ENCODE results near the gene NUDT17.

The NUDT17 gene

DNA sequence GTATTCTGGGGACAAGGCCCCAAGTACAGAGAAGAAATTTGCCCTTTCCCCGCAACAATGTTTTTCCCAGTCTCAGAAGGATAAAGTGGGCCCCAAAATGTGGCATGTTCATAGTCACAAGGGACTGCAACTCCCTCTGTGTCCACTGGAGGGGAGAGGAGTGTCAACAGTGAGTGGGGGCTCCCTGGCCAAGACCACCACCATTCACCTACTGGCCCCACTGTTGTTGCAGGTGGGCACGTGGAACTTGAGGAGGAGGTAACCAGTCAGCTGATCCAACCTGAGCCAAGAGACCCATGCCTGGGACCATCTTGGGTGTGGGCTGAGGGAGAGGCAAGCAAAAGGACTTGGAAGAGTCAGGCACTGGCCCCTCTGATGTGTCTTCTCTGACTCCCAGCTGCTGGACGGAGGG lies 777 bp downstream of the NUDT17 start:
- no peak for DNase-seq (ENCODE audit: low read depth in 1 of 2, low spot score in 1 of 2)

DNA sequence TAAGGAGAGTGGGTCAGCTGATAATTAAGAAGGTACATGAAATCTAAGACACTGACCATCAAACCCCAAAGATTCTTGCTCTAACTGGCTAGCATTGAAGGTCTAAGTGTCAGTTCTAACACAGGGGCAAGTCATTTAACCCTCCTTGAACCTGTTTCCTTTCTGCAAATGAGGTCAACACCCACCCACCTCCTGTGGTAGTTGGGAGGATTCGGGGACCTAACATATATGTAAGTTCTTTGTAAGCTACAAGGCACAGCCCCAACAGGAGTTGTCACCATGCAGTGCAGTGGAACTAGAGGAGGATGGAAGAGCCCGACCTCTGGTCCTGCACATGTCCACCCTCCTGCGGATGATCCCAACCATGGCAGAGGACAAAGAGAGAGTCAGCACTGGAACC lies 2.4 kb downstream of the NUDT17 start:
- no peak for DNase-seq (ENCODE audit: low read depth in 1 of 2, low spot score in 1 of 2)

DNA sequence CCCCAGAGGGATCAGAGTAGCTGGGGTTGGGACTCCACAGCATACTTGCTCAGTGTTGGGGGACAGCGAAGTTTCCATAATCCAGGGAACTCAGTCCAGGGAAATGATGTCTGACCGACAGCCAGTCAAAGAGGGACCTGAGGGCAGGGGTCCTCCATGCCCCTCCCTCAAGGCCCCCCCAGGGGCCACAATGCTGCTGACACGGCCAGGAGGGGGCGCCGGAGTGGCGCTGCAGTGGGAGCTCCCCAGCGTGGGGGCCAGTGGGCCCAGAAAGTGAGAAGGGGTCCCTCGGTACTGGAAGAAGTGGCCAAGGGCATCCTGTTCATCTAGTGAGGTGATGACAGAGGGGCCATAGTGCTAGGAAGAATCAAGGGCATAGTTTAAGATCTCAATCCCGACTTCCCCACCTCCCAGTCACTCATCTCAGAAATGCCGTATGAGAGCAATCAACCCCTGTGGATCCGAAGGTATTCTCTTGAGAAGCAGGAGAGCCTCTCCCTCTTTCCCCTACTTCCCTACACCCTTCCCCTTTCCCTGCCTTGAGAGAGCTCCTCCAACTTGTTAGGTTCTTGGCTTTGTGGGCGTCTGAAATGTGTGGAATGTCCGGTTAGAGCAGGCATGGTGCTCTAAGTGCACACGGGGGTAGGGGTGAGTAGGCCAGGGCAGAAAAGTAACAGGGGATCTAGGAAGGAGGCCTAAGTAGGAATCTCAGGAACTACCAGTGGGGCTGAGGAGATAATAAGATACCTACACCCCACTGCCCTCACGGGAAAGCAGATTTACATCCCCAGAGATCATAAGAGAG lies 4.1 kb downstream of the NUDT17 start:
- no peak for DNase-seq (ENCODE audit: low read depth in 1 of 2, low spot score in 1 of 2)

DNA sequence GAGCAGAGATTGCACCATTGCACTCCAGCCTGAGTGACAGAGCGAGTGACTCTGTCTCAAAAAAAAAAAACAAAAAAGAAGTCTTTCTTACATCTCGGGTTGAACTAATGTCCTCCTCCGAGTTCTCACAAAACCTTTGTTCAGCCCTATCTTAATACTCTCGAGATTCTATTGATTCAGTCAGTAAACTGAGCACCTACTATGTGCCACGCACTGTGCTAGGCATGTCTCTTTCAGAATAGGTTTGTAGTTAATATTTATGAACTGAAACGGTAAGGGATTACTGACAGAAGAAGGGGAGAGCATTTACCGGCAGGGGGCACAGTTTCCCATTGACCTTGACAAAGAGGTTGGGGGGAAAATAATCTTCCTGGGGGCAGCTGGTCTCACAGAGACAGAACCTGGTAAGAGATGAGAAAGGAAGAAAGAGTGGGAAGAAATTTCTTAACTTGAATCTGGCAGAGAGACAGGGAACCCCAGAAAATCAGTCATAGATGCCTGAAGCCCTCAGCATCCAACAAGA lies 10.1 kb downstream of the NUDT17 start:
- DNase-seq (ENCODE audit: low read depth in 1 of 2, low spot score in 1 of 2) = no peak

DNA sequence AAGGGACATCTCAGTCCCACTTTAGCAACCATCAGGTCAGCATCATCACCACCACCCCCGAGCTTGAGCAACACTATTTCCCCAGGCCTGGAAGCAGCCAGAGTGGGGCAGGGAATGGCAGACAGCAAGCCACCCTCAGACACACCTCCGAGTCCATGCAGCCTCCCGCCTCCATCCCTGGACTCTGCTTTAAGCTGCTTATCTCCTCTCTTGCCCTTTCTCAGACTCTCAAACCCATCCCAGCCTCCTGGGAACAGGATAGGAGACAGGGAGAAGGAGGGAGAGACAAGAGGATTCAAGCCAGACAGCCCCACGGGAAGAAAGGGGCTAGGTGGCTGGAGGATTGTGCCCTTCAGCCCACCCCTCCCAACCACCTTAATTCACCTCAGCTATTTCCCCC lies 11.7 kb downstream of the NUDT17 start:
- DNase-seq (ENCODE audit: low read depth in 1 of 2, low spot score in 1 of 2) = no peak

DNA sequence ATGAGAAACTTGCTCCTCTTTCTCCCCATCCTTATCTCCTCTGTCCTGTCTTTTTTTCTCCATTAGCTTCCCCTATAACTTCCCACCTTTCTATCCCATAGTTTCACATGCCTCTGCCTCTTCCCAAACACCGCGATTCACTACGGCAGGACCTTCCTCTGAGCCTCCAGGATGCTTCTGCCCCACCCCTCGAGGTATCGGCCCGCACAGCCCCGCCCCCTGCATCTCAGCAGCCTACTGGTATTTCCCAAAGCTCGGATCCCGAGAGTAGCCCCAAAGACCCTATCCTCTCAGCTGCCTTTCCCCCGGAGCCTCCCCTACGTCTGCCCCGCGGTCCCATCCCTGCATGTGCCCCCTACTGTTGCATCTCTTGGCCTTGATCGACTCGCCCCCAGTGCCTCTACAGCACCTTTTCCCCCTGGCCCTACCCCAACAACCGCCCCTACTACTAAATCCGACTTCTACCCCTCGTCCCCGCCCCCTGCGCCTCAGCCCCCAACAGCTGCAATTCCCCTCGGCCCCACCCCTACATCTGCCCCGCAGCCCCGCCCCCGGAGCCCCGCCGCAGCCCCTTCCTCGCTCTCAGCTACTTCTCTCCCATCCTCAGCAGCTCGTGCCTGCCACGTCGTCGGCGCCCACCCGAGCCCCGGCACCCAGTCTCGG lies 12.9 kb downstream of the NUDT17 start:
- peak in 1 of 2 donors; percentile 22 for DNase-seq (ENCODE audit: low read depth in 1 of 2, low spot score in 1 of 2)

DNA sequence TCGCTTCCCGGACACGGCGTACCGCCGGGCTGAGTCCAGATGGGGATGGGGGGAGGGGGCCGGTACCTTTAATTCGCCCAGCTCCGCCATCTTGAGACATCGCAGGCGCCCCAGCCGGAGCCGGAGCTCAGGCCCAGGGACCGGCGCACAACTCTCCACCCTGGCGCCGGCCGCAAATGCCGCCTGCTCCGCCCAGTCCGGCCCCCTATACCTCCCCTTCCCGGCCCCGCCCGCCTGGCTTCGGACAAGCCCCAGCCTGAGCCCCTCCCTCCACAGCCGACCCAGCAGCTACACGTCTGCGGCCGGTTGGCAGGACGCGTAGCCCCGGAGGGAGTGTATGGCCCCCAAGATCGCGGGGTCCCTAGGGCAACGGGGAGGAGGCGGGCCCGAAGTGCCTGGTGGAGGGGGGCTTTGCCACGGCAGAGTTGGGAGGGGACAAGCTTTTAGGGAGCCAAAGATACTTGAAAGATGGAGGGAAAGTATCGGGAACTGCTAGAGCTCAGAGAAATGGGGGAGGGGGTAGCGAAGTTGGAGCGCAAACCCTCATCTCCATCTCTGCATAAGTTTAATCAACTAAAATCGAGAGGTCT lies 13.6 kb downstream of the NUDT17 start, which contains the start of gene PIAS3:
Gene PIAS3 (minus strand): TSS at position 181 of the 590 bp plus-strand sequence. CDS start 91 bp downstream, at position 90.
- peak; percentile 51 to 77 for DNase-seq (ENCODE audit: low read depth in 1 of 2, low spot score in 1 of 2)

DNA sequence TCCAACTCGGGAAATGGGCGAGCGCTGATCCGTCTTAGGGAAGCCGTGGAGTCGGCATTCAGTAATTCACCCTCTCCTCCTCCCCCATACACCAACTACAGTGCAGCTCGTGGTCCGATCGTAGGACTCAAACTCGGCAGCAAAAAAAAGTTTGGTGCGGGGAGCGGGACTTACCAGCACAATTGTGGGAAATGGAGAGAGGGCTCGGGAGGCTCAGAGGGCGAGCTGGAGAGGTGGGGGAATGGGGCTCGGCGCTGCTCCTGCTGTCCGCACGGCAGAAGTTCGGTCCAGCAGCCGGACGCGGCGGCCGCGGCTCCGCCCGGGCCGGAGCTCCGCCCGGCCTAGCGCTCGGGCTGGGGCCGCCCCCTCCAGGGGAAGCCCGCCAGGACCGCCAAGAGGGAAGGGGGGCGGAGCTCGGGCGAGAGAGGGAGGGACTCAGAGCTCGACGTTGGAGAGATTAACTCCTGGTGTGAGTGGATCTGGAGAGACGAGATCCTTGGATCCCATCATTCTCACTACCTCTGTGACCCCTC lies 14.1 kb downstream of the NUDT17 start:
- DNase-seq (ENCODE audit: low read depth in 1 of 2, low spot score in 1 of 2) = peak; percentile 45 to 62

DNA sequence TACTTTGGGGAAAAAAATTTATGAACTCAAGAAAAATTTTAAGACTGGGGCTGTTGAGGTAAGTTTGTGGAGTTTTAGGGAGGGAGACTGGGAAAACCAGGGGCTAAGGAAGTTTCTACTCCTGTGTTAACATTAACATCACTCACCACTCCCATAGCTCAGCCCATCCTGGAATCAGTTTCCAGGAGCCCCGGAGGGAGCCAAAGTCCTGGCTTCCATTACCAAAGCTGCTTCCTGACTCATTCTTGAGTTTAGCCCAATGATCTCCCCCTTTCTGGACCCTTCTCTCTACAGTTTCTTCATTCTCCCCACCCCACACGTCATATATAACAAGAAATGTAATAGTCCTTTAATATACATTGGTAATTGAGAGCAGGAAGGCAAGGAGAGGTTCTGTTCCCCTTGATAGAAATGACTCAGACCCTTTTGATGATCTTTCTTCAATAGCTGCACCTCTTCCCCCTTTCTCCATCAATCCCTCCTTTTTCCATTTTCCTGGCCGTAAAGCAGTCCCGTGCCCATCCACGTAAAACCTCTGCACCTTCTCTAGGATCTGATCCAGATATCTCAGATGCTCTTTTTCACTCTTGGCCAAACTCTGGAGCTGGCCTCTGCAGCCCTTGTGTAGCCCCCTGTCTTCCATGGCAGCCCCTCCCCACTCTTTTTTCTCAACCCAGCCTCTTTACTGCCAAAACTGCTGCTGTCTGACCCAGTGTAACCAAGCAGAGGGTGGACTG lies 18.0 kb downstream of the NUDT17 start:
- no peak for DNase-seq (ENCODE audit: low read depth in 1 of 2, low spot score in 1 of 2)

DNA sequence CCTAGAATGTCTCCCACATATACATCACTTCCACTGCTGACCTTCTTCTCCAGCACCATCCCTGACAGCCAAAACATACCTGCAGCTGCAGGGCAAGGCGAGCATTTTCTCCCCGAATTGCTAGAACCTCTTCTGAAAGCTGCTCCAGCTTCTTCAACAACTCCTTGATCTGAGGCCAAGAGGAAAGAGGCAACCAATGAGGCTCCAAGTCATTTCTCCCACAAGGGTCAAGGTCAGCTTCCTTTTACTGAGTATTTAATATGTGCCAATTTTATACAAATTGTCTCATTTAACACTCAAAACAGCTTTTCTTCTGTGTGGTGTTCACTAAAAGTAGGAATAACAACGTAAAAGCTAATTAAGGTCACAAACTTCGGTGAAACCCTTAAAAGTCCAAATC lies 22.8 kb downstream of the NUDT17 start:
- no peak for DNase-seq (ENCODE audit: low read depth in 1 of 2, low spot score in 1 of 2)

DNA sequence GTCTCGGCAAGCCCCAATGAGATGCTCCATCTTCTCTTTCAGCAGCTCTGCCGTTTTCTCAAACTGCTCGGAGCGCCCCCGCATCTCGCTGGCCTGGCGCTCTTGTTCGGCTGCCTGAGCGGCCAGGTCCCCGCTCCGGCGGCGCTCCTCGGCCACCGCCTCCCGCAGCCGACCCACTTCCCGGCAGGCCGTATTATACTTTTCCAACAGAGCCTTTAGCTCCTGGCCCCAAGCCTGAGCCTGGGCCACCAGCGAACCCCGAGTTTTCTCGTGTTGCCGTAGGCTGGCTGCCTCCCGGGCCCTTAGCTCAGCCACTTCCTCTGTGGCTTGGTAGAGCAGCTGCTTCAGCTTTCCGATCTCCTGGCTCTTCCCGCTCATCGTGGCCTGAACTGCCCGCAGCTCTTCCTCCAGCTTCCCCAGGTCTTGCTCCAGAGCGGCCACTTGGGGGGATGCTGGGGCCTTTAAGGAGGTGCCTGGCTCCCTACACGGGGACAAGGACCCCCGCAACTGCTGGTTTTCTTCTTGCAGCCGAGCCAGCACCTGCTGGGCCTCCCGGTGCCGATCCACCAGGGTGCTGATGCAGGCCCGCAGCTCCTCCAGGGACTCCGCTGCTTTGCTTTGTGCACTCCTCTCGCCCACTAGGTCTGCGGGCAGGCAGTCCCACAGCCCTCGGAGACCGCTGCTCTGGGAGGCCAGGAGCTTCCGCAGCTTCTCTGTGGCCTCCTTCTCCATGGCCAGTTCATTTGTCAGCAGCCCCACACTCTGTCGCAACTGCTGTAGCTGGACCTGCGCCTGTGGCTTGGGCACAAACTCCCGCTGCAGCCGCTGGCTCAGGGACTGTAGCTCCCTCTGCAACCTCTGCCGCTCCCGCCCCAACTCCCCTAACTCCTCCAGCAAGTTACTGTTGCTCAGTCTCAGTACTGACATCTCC lies 26.8 kb downstream of the NUDT17 start:
- peak in 1 of 2 donors; percentile 14 for DNase-seq (ENCODE audit: low read depth in 1 of 2, low spot score in 1 of 2)

DNA sequence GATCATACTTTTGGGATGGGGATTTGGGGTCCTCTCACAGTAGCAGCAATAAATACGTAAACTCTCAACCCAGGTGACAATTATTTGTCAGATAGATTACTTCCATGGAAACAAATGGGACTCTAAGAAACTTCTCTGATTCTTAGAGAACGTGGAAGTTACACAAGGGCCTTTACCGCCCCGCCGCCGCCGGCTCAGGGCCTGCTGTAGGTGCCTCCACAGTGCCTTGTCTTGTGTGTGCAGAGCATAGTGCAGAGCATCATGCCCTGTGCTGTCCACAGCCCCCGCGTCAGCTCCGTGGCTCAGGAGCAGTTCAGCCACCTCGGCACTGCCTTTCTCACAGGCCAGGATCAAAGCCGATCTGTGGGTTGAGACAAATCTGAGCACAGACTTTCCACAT lies 29.2 kb downstream of the NUDT17 start:
- DNase-seq (ENCODE audit: low read depth in 1 of 2, low spot score in 1 of 2) = no peak

DNA sequence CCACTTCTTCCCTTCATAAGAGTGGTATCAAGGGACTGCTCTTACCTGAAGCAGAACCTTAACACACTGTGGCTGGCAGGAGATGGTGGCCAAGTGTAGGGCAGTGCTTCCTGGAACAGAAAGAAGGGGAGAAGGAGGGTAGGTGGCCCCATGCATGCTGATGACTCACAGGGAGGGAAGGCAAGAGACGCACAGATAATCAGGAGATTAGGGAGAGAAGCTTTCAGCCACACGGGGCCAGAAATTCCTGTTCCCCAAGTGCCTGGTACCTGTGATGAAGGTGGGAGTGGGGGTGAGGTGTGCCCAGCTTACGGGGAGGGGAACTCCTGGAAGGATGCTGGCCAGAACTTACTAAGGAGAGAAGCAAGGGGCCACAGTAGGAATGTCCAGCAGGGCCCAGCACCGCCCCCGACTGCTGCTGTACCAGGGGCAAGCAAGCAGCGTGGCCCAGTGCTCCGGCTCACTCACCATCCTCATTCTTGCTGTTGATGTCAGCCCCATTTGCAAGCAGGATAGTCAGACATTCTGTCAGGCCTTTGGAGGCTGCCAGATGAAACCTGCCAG lies 32.6 kb downstream of the NUDT17 start:
- DNase-seq (ENCODE audit: low read depth in 1 of 2, low spot score in 1 of 2) = no peak

DNA sequence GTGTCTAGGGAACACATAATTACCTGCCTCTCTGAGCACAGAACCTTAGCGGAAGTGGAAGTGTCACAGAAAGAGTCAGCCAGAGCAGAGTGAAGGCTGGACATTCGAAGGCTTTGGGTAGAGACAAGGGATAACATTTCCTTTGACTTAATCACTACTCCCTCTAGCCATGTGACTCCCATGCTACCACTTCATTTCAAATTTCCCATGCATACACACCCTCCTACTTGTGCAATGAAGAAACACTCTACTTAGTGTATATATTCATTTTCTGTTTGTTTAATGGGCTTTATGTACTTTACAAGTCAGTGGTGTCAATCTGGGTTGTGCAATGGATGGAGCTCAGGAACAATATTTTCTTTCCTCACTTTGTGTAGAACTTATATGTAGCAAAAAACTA lies 33.3 kb downstream of the NUDT17 start:
- no peak for DNase-seq (ENCODE audit: low read depth in 1 of 2, low spot score in 1 of 2)

DNA sequence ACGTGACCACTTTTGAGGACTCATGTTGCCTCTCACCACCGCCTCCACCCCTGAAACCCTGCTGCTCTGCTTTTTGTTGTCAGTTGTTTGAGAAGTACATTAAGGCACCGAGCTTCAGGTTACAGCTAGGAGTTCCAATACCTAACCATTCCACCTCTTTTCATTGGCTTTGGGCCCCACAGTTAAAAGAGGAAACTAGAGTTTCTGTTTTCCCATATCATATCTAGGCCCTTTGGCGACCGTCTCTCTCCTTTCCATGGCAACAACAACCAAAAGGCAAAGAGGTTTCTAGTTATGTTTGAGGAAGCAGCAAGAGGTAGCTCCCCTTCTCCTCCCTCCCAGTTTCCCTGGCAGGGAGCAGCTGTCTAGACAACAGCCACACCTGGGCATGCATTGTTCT lies 34.3 kb downstream of the NUDT17 start:
- DNase-seq (ENCODE audit: low read depth in 1 of 2, low spot score in 1 of 2) = no peak

DNA sequence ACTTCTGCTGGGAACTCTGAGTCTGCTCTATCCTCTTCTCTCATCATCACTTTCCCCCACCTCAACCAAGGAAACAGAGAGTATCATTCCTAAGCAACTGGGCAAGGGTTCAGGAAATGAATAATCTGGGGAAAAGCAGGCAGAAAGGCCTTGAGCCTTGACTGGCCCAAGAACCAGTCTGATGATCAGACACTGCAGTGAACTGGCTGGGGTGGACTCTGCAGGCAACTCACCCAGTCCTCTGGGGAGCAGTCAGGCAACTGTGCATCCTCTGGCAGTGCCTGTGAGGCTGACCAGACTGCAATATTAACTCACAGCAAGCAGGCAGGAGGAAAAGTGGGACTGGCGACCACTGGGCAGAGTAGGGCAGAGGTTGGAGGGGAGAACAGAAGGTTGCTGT lies 39.2 kb downstream of the NUDT17 start:
- no peak for DNase-seq (ENCODE audit: low read depth in 1 of 2, low spot score in 1 of 2)

DNA sequence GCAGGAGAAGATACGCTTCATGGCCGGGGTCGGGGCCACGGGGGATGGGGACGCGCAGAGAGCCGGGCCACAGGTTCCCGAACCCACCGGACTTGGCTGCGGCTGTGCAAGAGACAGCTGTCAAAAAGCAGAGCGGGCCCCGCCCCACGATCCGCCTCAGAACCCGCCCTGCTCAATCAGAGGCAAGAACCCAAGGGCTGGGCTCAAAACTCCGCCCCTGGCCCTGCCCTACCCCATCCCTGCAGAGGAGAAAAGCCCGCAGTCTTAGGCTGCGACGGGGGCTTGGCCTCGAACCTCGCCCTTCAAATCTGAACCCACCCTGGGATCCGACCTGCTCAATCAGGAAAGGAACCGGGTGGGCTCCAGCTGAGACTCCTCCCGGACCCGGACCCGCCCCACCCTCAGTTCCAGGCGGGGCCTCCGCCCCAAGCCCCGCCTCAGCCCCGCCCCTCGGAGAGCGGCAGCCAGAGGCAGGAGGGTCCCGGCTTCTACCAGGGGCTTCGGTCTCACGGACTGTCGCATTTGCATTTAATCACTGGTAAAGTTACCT lies 40.4 kb downstream of the NUDT17 start, which contains the start of gene ANKRD35:
Gene ANKRD35 (minus strand): TSS at position 129 of the 550 bp plus-strand sequence. CDS start 108 bp downstream, at position 21.
- peak; percentile 72 to 76 for DNase-seq (ENCODE audit: low read depth in 1 of 2, low spot score in 1 of 2)

DNA sequence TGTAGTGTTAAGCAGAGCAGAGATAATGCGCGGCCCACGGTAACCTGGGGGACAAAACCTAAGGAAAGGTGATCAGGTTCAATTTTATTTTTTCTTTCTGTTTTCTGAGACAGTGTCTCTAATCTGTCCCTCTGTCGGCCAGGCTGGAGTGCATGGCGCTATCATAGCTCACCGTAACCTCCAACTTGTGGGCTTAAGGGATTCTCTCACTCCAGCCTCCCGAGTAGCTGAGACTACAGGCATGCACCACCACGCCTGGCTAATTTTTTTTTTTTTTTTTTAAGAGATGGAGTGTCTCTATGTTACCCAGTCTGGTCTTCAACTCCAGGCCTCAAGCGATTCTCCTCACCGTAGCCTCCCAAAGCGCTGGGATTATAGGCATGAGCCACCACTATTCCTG lies 41.0 kb downstream of the NUDT17 start:
- no peak for DNase-seq (ENCODE audit: low read depth in 1 of 2, low spot score in 1 of 2)

DNA sequence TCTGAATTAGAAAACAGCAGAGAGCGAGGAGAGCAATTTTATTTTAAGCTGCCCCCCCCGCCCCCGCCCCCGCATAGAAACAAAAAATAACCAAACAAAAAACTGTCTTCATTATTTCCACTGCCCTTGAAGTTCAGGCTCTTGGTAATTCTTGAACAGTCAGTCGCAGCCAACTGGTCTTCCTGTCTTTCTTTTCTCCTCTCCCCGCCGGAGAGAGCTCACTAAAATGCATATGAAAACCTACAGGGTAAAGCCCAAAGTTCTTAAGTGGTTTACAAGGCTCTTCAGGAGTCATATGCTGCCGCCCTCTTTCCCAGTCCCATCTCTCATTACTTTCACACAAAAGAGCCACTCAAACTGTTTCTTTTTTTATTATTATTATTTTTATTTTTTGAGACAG lies 41.4 kb downstream of the NUDT17 start:
- DNase-seq (ENCODE audit: low read depth in 1 of 2, low spot score in 1 of 2) = no peak
